HG02610 (cell line): ENCODE results near the gene BEAN1.
"Not testable (repeated sequence)": the region's sequence is repeated elsewhere in the genome, so short reads cannot be mapped to it uniquely, and the experiment has no call there.

ENCODE experiments used
- ATAC-seq: cut with Tn5 transposase; IDR thresholded peaks from one replicate; pipeline ENCODE4 v1.9.1; 2021; ENCODE audit warnings: mild to moderate bottlenecking, moderate library complexity; ENCODE audit not compliant: unreplicated experiment

The BEAN1 gene

GRCh38 chr16:66481081-66481942 is 54.2 kb downstream of the BEAN1 start:
- ATAC-seq = no peak

GRCh38 chr16:66481943-66482390 is 54.9 kb downstream of the BEAN1 start:
- ATAC-seq = no peak

GRCh38 chr16:66483689-66484452 is 56.8 kb downstream of the BEAN1 start:
- peak; percentile 80 for ATAC-seq

GRCh38 chr16:66484453-66485213 is 57.5 kb downstream of the BEAN1 start:
- ATAC-seq = no peak

GRCh38 chr16:66485376-66485775 is 58.3 kb downstream of the BEAN1 start:
- ATAC-seq = no peak

- no peak for ATAC-seq
Observed at GRCh38 chr16:66486199-66486772, 59.2 kb downstream of the BEAN1 start.

GRCh38 chr16:66486773-66487579 is 59.9 kb downstream of the BEAN1 start:
- no peak for ATAC-seq

- no peak for ATAC-seq
Observed at GRCh38 chr16:66487580-66488275, 60.6 kb downstream of the BEAN1 start.

- ATAC-seq = no peak
Observed at GRCh38 chr16:66488505-66488904, 61.4 kb downstream of the BEAN1 start.

GRCh38 chr16:66489385-66489784 is 62.3 kb downstream of the BEAN1 start:
- no peak for ATAC-seq

GRCh38 chr16:66489818-66490217 is 62.7 kb downstream of the BEAN1 start:
- ATAC-seq = no peak

GRCh38 chr16:66490774-66491715 is 64.0 kb downstream of the BEAN1 start:
- no peak for ATAC-seq

GRCh38 chr16:66491716-66492064 is 64.6 kb downstream of the BEAN1 start:
- ATAC-seq = no peak

GRCh38 chr16:66493490-66494401 is 66.7 kb downstream of the BEAN1 start:
- no peak for ATAC-seq

- ATAC-seq = no peak
Observed at GRCh38 chr16:66494916-66495315, 67.8 kb downstream of the BEAN1 start.

GRCh38 chr16:66495440-66495839 is 68.3 kb downstream of the BEAN1 start:
- ATAC-seq = no peak

GRCh38 chr16:66496226-66496625 is 69.1 kb downstream of the BEAN1 start:
- not testable (repeated sequence) for ATAC-seq
